Breast epithelium (tissue), 3 donors: ENCODE data around the gene SH2D3C.

ENCODE experiments used
- POLR2AphosphoS5 ChIP-seq, 3 donors: sonication (generic); formaldehyde crosslinking; IDR thresholded peaks; one replicate each; pipeline ENCODE4 v1.6.1; 2017; ENCODE audit warnings: antibody characterized with exemption in 3 of 3
- TF ChIP-seq, protein P1 (sequence below), 3 donors: fragments of 450-650 bp; IDR thresholded peaks; one replicate each; pipeline ENCODE4 v1.5.1; 2016 to 2017; ENCODE audit warnings: antibody characterized with exemption in 3 of 3, mild to moderate bottlenecking in 3 of 3, moderate library complexity in 3 of 3

DNA sequence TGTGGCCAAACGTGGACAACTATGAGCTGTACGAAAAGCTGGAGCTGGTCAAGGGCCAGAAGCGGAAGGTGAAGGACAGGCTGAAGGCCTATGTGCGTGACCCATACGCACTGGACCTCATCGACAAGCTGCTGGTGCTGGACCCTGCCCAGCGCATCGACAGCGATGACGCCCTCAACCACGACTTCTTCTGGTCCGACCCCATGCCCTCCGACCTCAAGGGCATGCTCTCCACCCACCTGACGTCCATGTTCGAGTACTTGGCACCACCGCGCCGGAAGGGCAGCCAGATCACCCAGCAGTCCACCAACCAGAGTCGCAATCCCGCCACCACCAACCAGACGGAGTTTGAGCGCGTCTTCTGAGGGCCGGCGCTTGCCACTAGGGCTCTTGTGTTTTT lies 10.7 kb upstream of the SH2D3C start:
- no peak for TF ChIP-seq POLR2AphosphoS5 (IDR thresholded peaks at IDR 0.05)
- TF ChIP-seq, protein P1, sequence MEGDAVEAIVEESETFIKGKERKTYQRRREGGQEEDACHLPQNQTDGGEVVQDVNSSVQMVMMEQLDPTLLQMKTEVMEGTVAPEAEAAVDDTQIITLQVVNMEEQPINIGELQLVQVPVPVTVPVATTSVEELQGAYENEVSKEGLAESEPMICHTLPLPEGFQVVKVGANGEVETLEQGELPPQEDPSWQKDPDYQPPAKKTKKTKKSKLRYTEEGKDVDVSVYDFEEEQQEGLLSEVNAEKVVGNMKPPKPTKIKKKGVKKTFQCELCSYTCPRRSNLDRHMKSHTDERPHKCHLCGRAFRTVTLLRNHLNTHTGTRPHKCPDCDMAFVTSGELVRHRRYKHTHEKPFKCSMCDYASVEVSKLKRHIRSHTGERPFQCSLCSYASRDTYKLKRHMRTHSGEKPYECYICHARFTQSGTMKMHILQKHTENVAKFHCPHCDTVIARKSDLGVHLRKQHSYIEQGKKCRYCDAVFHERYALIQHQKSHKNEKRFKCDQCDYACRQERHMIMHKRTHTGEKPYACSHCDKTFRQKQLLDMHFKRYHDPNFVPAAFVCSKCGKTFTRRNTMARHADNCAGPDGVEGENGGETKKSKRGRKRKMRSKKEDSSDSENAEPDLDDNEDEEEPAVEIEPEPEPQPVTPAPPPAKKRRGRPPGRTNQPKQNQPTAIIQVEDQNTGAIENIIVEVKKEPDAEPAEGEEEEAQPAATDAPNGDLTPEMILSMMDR (IDR thresholded peaks at IDR 0.05): no peak
